Caco-2 (cell line): ENCODE results near the gene IL18. TPM values are rescaled to one million over a fixed set of nuclear protein-coding genes. Genes with fewer than 3 reads are reported as not detected.

ENCODE experiments used
- BruUV-seq: library from RNA; stranded (reverse); fragments of 400-500 nt; replicated peaks from 2 replicates; lab custom pipeline; 2021; lab: Mats Ljungman, UMichigan
- CTCF ChIA-PET: fragments of 300-600 bp; sonication (Branson Sonifier 250); formaldehyde crosslinking; loops from one replicate; lab custom pipeline; 2022; ENCODE audit warnings: antibody characterized with exemption; lab: Charles Lee
- POLR2A ChIA-PET: fragments of 300-600 bp; sonication (Branson Sonifier 250); formaldehyde crosslinking; loops from one replicate; lab custom pipeline; 2022; ENCODE audit warnings: antibody characterized with exemption; lab: Charles Lee
- DNase-seq, 2 experiments: peaks; one replicate each; pipeline versions ENCODE4 v3.0.0 to v3.0.0-alpha.2; 2020 to 2022
- H3K27me3 ChIP-seq: replicated peaks from 2 replicates; pipeline ENCODE4 v1.6.0; 2011; ENCODE audit warnings: low read length; ENCODE audit not compliant: control insufficient read depth, insufficient read depth
- H3K36me3 ChIP-seq: 2 replicates; pipeline ENCODE4 v1.5.1; 2011; ENCODE audit warnings: low read length; ENCODE audit not compliant: control insufficient read depth, insufficient read depth
- H3K4me1 ChIP-seq: fragments of 250-450 bp; sonication (Bioruptor Pico); 2 replicates; pipeline ENCODE4 v1.5.1; 2020; ENCODE audit warnings: mild to moderate bottlenecking
- H3K4me3 ChIP-seq: 2 replicates; pipeline ENCODE4 v1.5.1; 2011; ENCODE audit warnings: low read depth, mild to moderate bottlenecking, control low read depth, low read length
- H3K9me3 ChIP-seq: fragments of 250-450 bp; sonication (Bioruptor Pico); 2 replicates; pipeline ENCODE4 v1.5.1; 2020; ENCODE audit warnings: mild to moderate bottlenecking, moderate library complexity
- H3K27ac Mint-ChIP-seq: one replicate; pipeline ENCODE4 v1.8.0; 2022; ENCODE audit warnings: mixed read lengths; ENCODE audit not compliant: unreplicated experiment
- H3K27me3 Mint-ChIP-seq: one replicate; pipeline ENCODE4 v1.8.0; 2022; ENCODE audit warnings: mixed read lengths; ENCODE audit not compliant: insufficient read depth, unreplicated experiment
- H3K36me3 Mint-ChIP-seq: one replicate; pipeline ENCODE4 v1.8.0; 2022; ENCODE audit warnings: mild to moderate bottlenecking, mixed read lengths; ENCODE audit not compliant: insufficient read depth, unreplicated experiment
- H3K4me1 Mint-ChIP-seq: one replicate; pipeline ENCODE4 v1.8.0; 2022; ENCODE audit warnings: low read depth, mixed read lengths; ENCODE audit not compliant: unreplicated experiment
- H3K4me3 Mint-ChIP-seq: one replicate; pipeline ENCODE4 v1.8.0; 2022; ENCODE audit warnings: mild to moderate bottlenecking, moderate library complexity, mixed read lengths; ENCODE audit not compliant: unreplicated experiment
- H3K9me3 Mint-ChIP-seq: one replicate; pipeline ENCODE4 v1.8.0; 2022; ENCODE audit warnings: mixed read lengths; ENCODE audit not compliant: unreplicated experiment
- CTCF ChIP-seq, 2 experiments: fragments of 200-600 bp in 1 of 2; IDR thresholded peaks; 1 replicate in 1 of 2; 2 replicates in 1 of 2; pipeline versions ENCODE4 v1.5.1 to v1.8.0; 2011 to 2022; ENCODE audit warnings: antibody characterized with exemption in 1 of 2, control low read depth in 1 of 2, inconsistent platforms in 1 of 2, low read depth in 1 of 2, low read length in 1 of 2, mild to moderate bottlenecking in 1 of 2, moderate library complexity in 1 of 2; ENCODE audit not compliant: insufficient read depth in 1 of 2, severe bottlenecking in 1 of 2, unreplicated experiment in 1 of 2
- intact Hi-C: fragments of 100-400 bp; cut with micrococcal nuclease; formaldehyde crosslinking; loops from one replicate; pipeline ENCODE4 v1.10.0; 2022; ENCODE audit not compliant: unreplicated experiment
- total RNA-seq: library from RNA; stranded (reverse); gene quantifications from 2 replicates; pipeline ENCODE4 v1.2.3, GENCODE V29; 2022

Gene IL18
- total RNA-seq, 1 experiment from 2014 or later = 36.5 TPM

- Mint-ChIP-seq H3K27me3 (peaks cover 5% of the 10 kb centered on the region), H3K4me3 (no peak overlapping the region), H3K36me3 (peaks cover 6% of the 10 kb centered on the region), H3K4me1 (peaks cover 21% of the 10 kb centered on the region), H3K27ac (no peak overlapping the region), H3K9me3 (no peaks in the 10 kb centered on the region)
- no TSS peak for BruUV-seq
- intact Hi-C loops = no loop called here
- no peak overlapping the region for H3K4me3 ChIP-seq
- ChIA-PET POLR2A (interaction anchor here (0.9 kb wide), 1 partner anchor 9 kb away, joined by 3 read pairs; the partner anchor contains the start of gene IL18), CTCF (no interaction called here)
- no peaks in the 10 kb centered on the region for H3K27me3 ChIP-seq
- no peak for TF ChIP-seq CTCF (IDR thresholded peaks at IDR 0.05; ENCODE audit: insufficient read depth in 1 of 2, low read depth in 1 of 2, low read length in 1 of 2, severe bottlenecking in 1 of 2, unreplicated experiment in 1 of 2)
- DNase-seq = no peak
- H3K36me3 ChIP-seq = no peaks in the 10 kb centered on the region
- no peaks in the 10 kb centered on the region for H3K9me3 ChIP-seq
- H3K4me1 ChIP-seq = peaks cover 14% of the 10 kb centered on the region
These were observed 9.3 kb upstream of the IL18 start for GRCh38 chr11:112173152-112173551.

DNA sequence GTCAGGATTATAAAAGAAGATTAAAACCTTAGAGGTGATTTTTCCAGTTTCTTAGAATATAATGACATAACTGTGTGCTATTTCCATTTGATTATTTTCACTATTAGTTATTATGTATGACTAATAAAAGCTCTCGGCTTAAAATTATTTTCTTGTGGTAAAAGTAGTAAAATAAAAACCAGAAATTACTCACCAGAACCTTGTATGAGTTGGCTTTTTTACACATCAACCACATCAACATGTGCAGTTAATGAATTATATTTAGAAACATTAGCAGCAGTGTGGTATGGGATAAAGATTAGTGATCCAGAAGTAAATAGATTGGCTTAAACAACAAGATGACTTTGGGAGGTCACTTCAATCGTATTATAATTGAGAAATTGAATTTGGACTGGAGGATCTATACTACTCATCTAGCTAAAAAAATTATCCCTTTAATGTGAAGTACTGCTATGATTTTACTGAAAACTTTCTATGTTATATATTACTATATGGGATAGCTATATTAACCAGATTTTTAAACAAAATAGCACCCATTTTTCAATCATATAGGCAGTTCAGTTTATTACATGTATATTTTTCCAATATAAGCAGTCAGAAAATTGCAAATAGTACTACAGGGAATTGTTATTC is 8.6 kb upstream of the IL18 start:
- H3K36me3 ChIP-seq = no peaks in the 10 kb centered on the region
- no peak for DNase-seq
- BruUV-seq = no TSS peak
- no peaks in the 10 kb centered on the region for H3K27me3 ChIP-seq
- H3K9me3 Mint-ChIP-seq = no peaks in the 10 kb centered on the region
- POLR2A ChIA-PET = interaction anchor here (0.9 kb wide), 1 partner anchor 9 kb away, joined by 3 read pairs; the partner anchor contains the start of gene IL18
- H3K4me3 ChIP-seq = no peak overlapping the region
- H3K4me1 Mint-ChIP-seq = peaks cover 21% of the 10 kb centered on the region
- peaks cover 5% of the 10 kb centered on the region for H3K27me3 Mint-ChIP-seq
- peaks cover 6% of the 10 kb centered on the region for H3K36me3 Mint-ChIP-seq
- intact Hi-C loops = no loop called here
- no peaks in the 10 kb centered on the region for H3K9me3 ChIP-seq
- CTCF ChIA-PET = no interaction called here
- H3K4me3 Mint-ChIP-seq = no peak overlapping the region
- TF ChIP-seq CTCF (IDR thresholded peaks at IDR 0.05; ENCODE audit: insufficient read depth in 1 of 2, low read depth in 1 of 2, low read length in 1 of 2, severe bottlenecking in 1 of 2, unreplicated experiment in 1 of 2) = no peak
- H3K27ac Mint-ChIP-seq = no peak overlapping the region
- H3K4me1 ChIP-seq = peaks cover 14% of the 10 kb centered on the region

DNA sequence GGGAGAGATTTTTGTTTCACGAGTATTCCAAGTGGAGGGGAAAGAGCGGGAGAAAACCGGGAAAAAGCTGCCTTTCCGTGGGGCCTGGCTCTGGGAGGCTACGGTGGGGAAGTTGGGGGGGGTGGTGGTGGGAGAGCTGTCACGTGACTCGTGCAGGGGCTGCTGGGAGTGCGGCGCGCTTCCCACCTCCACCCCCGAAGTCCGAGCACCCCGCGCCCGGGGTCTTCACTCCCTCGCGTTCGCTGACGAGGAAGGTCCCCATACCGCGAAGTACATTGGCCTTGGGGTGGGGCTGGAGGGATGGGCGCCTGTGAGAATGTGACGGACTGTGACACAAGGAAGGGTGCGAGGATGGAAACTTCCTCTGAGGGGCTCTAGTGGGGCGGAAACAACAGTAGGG is 3.3 kb upstream of the IL18 start, which contains the start of gene TEX12:
TEX12 (plus strand) TSS at position 228 of the 400 bp plus-strand sequence. CDS start 1,897 bp downstream, outside the sequence.
- peak within 1 kb of the TSS; percentile 23 for H3K27ac Mint-ChIP-seq
- Histone ChIP-seq H3K27me3 (no peaks in the 10 kb centered on the region), H3K4me1 (peaks cover 32% of the 10 kb centered on the region), H3K9me3 (no peaks in the 10 kb centered on the region), H3K4me3 (no peak within 1 kb of the TSS), H3K36me3 (no peaks in the 10 kb centered on the region)
- ChIA-PET CTCF (interaction anchor here (1.1 to 1.2 kb wide), 2 partner anchors 8 to 47 kb away, joined by 3 to 5 read pairs; partner anchors contain the start of gene BCO2), POLR2A (no interaction called here)
- H3K9me3 Mint-ChIP-seq = no peaks in the 10 kb centered on the region
- no peak within 1 kb of the TSS for H3K4me3 Mint-ChIP-seq
- intact Hi-C loops = no loop called here
- no peak for TF ChIP-seq CTCF (IDR thresholded peaks at IDR 0.05; ENCODE audit: insufficient read depth in 1 of 2, low read depth in 1 of 2, low read length in 1 of 2, severe bottlenecking in 1 of 2, unreplicated experiment in 1 of 2)
- H3K36me3 Mint-ChIP-seq = no peaks in the 10 kb centered on the region
- H3K27me3 Mint-ChIP-seq = no peaks in the 10 kb centered on the region
- no peak for DNase-seq
- no TSS peak for BruUV-seq
- peaks cover 23% of the 10 kb centered on the region for H3K4me1 Mint-ChIP-seq
